Measurements from ENCODE around the gene SLC2A13.
"Not testable (repeated sequence)": the region's sequence is repeated elsewhere in the genome, so short reads cannot be mapped to it uniquely, and the experiment has no call there.

GRCh38 chr12:39893388-39893787, 212.5 kb downstream of the SLC2A13 start:
- TF ChIP-seq CTCF (IDR thresholded peaks at IDR 0.05; ENCODE audit: low read depth, low read length); POLR2A (IDR thresholded peaks at IDR 0.05; ENCODE audit: extremely low read depth, insufficient read length); MAX (IDR thresholded peaks at IDR 0.05; ENCODE audit: low read depth, low read length); MYC (IDR thresholded peaks at IDR 0.05; ENCODE audit: low read depth, low read length): not testable (repeated sequence)

All from NB4 (cell line).